Measurements from ENCODE around the gene SLC9A6. TPM values are rescaled to one million over a fixed set of nuclear protein-coding genes. Genes with fewer than 3 reads are reported as not detected.

The SLC9A6 gene
- total and polyA plus RNA-seq, 2 of the 13 experiments (the other 11 are each of a cell fraction or from before 2014, with no cell fraction given): 3.9 to 8.0 TPM

- no peak for TF ChIP-seq HINFP (CRISPR knock-in tag; IDR thresholded peaks at IDR 0.05; ENCODE audit: low read depth)
Observed at GRCh38 chrX:136032370-136032769, 47.1 kb downstream of the SLC9A6 start (continued).

DNA sequence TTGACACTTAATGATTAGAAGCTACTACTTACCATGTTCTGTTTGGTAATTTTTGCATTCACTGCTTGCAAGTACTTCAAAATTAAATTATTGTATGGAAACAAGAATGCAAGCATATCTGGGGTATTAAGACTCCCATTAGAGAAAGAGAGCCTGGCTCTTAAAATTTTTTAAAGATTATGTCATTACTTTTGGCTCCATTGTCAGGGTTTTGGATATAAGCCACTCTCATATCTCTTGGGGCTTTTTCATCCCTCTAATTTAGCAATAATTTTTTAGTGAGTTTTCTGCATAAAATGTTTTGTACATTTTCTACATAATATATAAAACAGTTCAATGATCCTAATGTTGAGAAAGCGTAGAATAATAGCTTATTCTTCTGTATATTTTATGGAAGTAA, 49.4 kb downstream of the SLC9A6 start:
- intact Hi-C loops (cut with micrococcal nuclease; ENCODE audit: unreplicated experiment) (no loop called here), in situ Hi-C loops (cut with HindIII; ENCODE audit: extremely low pct_ligation_motif_present, low pct_unique_long_range_greater_than_20kb) (loop anchor here (10.0 kb wide), 1 partner anchor 130 kb away; no protein-coding TSS in a partner anchor)
- FAIRE-seq: no peak
- H3K4me2 ChIP-seq (ENCODE audit: low read depth, low read length): no peak overlapping the region
- no peak overlapping the region for H3K9ac ChIP-seq (ENCODE audit: insufficient read depth, low read depth, low read length)
- ChIA-PET CTCF (ENCODE audit: low intra/inter-chr PET ratio, low total read pairs) (no interaction called here), POLR2A (no interaction called here)
- no TSS peak for BruUV-seq (replicated peaks)
- TF ChIP-seq ZFY (CRISPR knock-in tag; IDR thresholded peaks at IDR 0.05) (no peak), KLF11 (CRISPR knock-in tag; IDR thresholded peaks at IDR 0.05) (no peak), E2F1 (CRISPR knock-in tag; IDR thresholded peaks at IDR 0.05) (no peak), SRSF1 (optimal IDR thresholded peaks at IDR 0.05; ENCODE audit: low read depth, low read length) (no peak)
- TF ChIP-seq, protein P1, sequence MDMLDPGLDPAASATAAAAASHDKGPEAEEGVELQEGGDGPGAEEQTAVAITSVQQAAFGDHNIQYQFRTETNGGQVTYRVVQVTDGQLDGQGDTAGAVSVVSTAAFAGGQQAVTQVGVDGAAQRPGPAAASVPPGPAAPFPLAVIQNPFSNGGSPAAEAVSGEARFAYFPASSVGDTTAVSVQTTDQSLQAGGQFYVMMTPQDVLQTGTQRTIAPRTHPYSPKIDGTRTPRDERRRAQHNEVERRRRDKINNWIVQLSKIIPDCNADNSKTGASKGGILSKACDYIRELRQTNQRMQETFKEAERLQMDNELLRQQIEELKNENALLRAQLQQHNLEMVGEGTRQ (IDR thresholded peaks at IDR 0.05; ENCODE audit: low read depth, low read length): no peak
- TF ChIP-seq, protein P1 (CRISPR knock-in tag; IDR thresholded peaks at IDR 0.05; ENCODE audit: borderline replicate concordance): no peak
- TF ChIP-seq, protein P2, sequence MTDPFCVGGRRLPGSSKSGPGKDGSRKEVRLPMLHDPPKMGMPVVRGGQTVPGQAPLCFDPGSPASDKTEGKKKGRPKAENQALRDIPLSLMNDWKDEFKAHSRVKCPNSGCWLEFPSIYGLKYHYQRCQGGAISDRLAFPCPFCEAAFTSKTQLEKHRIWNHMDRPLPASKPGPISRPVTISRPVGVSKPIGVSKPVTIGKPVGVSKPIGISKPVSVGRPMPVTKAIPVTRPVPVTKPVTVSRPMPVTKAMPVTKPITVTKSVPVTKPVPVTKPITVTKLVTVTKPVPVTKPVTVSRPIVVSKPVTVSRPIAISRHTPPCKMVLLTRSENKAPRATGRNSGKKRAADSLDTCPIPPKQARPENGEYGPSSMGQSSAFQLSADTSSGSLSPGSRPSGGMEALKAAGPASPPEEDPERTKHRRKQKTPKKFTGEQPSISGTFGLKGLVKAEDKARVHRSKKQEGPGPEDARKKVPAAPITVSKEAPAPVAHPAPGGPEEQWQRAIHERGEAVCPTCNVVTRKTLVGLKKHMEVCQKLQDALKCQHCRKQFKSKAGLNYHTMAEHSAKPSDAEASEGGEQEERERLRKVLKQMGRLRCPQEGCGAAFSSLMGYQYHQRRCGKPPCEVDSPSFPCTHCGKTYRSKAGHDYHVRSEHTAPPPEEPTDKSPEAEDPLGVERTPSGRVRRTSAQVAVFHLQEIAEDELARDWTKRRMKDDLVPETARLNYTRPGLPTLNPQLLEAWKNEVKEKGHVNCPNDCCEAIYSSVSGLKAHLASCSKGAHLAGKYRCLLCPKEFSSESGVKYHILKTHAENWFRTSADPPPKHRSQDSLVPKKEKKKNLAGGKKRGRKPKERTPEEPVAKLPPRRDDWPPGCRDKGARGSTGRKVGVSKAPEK (CRISPR knock-in tag; IDR thresholded peaks at IDR 0.05; ENCODE audit: borderline replicate concordance): no peak
- ATAC-seq: no peak
- no peaks in the 10 kb centered on the region for H3K36me3 ChIP-seq (replicated peaks in 1 of 2; ENCODE audit: control insufficient read depth in 1 of 2, insufficient read depth in 2 of 2, low read length in 2 of 2)
- H3K79me2 ChIP-seq (ENCODE audit: insufficient read depth, low read length): no peaks in the 10 kb centered on the region
- H3K27ac ChIP-seq (ENCODE audit: extremely low read length, insufficient read depth, low read length): no peak overlapping the region
- no peaks in the 10 kb centered on the region for H3K9me3 ChIP-seq (ENCODE audit: low read length)
- H3K4me3 ChIP-seq (replicated peaks in 1 of 3; ENCODE audit: insufficient read depth in 1 of 3, low read depth in 2 of 3, low read length in 3 of 3): no peak overlapping the region
- DNase-seq (ENCODE audit: low spot score): no peak
- H3K4me1 ChIP-seq (ENCODE audit: insufficient read depth, low read length): no peaks in the 10 kb centered on the region
- 100% methylated on average over 1 of the region's 1 CpG for WGBS (ENCODE audit: low lambda C conversion rate)
- H4K20me1 ChIP-seq (ENCODE audit: insufficient read depth, low read length): no peaks in the 10 kb centered on the region
- no peak overlapping the region for H2AFZ ChIP-seq (ENCODE audit: low read length)
- no peaks in the 10 kb centered on the region for H3K27me3 ChIP-seq (ENCODE audit: control insufficient read depth in 1 of 2, insufficient read depth in 2 of 2, low read length in 2 of 2)
